ENCODE results near the gene BCL11A. TPM values are rescaled to one million over a fixed set of nuclear protein-coding genes. Genes with fewer than 3 reads are reported as not detected.

BCL11A gene
- total and polyA plus RNA-seq, 2 experiments from 2014 or later = 57.5 to 77.6 TPM

DNA sequence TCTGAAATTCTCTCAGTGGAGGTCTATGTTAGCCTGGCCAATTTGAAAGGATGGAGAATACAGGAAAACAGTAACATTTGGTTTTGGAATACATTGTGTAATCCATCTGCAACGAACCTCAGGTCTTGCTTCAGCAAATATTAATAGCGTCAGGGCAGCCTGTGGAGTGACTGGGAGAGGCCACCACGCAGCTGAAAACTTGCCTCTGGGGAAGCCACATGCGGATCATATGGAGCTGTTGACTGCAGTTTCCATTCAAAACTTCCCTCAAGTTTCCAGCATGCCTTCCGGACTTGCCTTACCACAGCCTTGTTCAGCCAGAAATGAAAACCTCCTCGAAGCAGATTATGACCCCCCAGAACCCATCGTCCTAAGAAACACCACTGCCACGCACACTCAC is 25.7 kb downstream of the BCL11A start:
- Histone ChIP-seq H3K27ac (ENCODE audit: low read depth) (no peak overlapping the region), H3K79me2 (replicated peaks; ENCODE audit: insufficient read depth) (peaks cover 100% of the 10 kb centered on the region), H4K20me1 (replicated peaks; ENCODE audit: insufficient read depth) (peaks cover 45% of the 10 kb centered on the region), H2AFZ (no peak overlapping the region), H3K4me1 (ENCODE audit: insufficient read depth) (peaks cover 88% of the 10 kb centered on the region), H3K27me3 (ENCODE audit: insufficient read depth) (no peaks in the 10 kb centered on the region), H3K4me2 (no peak overlapping the region), H3K4me3 (no peak overlapping the region), H3K9me2 (ENCODE audit: insufficient read depth) (no peaks in the 10 kb centered on the region), H3F3A (replicated peaks; ENCODE audit: low read depth) (no peaks in the 10 kb centered on the region), H3K36me3 (ENCODE audit: insufficient read depth) (0 out of 2 replicates have a peak, but pooled peaks cover 3% of the 10 kb centered on the region)
- H3K4me3 Mint-ChIP-seq = no peak overlapping the region
- no peak overlapping the region for H3K27ac Mint-ChIP-seq
- no peaks in the 10 kb centered on the region for H3K9me3 Mint-ChIP-seq
- DNase-seq (ENCODE audit: low spot score) = no peak
- no peak for TF ChIP-seq EZH2phosphoT487 (IDR thresholded peaks at IDR 0.05; ENCODE audit: unreplicated experiment)
- H3K27me3 Mint-ChIP-seq (ENCODE audit: insufficient read depth, low read depth, poor library complexity) = peaks cover 9% of the 10 kb centered on the region
- H3K4me1 Mint-ChIP-seq = peaks cover 95% of the 10 kb centered on the region
- H3K36me3 Mint-ChIP-seq (ENCODE audit: low read depth) = peaks cover 14% of the 10 kb centered on the region
- ATAC-seq = no peak

DNA sequence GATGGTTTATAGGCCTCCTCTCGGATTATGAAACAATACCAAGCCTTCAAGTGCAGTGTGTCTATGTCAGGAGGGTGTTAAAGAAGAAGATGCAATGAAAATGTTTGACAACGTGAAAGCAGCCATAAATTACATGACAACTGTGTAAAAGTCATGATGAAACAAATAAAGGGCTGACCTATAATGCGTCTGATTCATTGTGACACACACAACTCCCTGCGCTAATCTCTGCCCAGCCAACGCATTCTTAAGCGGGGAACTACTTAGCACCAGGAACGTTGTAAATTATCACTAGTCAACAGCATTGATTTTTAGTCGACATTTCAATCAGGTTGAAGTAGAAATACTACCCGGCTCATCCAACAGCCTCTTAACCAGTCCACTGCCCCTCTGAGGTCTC is 26.8 kb downstream of the BCL11A start:
- Mint-ChIP-seq H3K9me3 (no peaks in the 10 kb centered on the region), H3K4me1 (peaks cover 95% of the 10 kb centered on the region), H3K27me3 (ENCODE audit: insufficient read depth, low read depth, poor library complexity) (peaks cover 6% of the 10 kb centered on the region), H3K27ac (no peak overlapping the region), H3K36me3 (ENCODE audit: low read depth) (peaks cover 17% of the 10 kb centered on the region), H3K4me3 (no peak overlapping the region)
- Histone ChIP-seq H3K27me3 (ENCODE audit: insufficient read depth) (no peaks in the 10 kb centered on the region), H4K20me1 (replicated peaks; ENCODE audit: insufficient read depth) (peaks cover 46% of the 10 kb centered on the region), H3K36me3 (ENCODE audit: insufficient read depth) (0 out of 2 replicates have a peak, but pooled peaks cover 3% of the 10 kb centered on the region), H3K79me2 (replicated peaks; ENCODE audit: insufficient read depth) (peaks cover 100% of the 10 kb centered on the region), H3K9me2 (ENCODE audit: insufficient read depth) (no peaks in the 10 kb centered on the region), H2AFZ (no peak overlapping the region), H3K4me1 (ENCODE audit: insufficient read depth) (peaks cover 86% of the 10 kb centered on the region), H3K27ac (ENCODE audit: low read depth) (no peak overlapping the region), H3F3A (replicated peaks; ENCODE audit: low read depth) (no peaks in the 10 kb centered on the region), H3K4me3 (no peak overlapping the region), H3K4me2 (no peak overlapping the region)
- ATAC-seq (no peak), DNase-seq (ENCODE audit: low spot score) (no peak)
- TF ChIP-seq, protein P1, sequence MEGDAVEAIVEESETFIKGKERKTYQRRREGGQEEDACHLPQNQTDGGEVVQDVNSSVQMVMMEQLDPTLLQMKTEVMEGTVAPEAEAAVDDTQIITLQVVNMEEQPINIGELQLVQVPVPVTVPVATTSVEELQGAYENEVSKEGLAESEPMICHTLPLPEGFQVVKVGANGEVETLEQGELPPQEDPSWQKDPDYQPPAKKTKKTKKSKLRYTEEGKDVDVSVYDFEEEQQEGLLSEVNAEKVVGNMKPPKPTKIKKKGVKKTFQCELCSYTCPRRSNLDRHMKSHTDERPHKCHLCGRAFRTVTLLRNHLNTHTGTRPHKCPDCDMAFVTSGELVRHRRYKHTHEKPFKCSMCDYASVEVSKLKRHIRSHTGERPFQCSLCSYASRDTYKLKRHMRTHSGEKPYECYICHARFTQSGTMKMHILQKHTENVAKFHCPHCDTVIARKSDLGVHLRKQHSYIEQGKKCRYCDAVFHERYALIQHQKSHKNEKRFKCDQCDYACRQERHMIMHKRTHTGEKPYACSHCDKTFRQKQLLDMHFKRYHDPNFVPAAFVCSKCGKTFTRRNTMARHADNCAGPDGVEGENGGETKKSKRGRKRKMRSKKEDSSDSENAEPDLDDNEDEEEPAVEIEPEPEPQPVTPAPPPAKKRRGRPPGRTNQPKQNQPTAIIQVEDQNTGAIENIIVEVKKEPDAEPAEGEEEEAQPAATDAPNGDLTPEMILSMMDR (conservative IDR thresholded peaks at IDR 0.05; ENCODE audit: low read depth in 2 of 2) = no peak
- TF ChIP-seq, protein P2, sequence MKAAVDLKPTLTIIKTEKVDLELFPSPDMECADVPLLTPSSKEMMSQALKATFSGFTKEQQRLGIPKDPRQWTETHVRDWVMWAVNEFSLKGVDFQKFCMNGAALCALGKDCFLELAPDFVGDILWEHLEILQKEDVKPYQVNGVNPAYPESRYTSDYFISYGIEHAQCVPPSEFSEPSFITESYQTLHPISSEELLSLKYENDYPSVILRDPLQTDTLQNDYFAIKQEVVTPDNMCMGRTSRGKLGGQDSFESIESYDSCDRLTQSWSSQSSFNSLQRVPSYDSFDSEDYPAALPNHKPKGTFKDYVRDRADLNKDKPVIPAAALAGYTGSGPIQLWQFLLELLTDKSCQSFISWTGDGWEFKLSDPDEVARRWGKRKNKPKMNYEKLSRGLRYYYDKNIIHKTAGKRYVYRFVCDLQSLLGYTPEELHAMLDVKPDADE (IDR thresholded peaks at IDR 0.05) = no peak
- TF ChIP-seq ZNF331 (CRISPR knock-in tag; IDR thresholded peaks at IDR 0.05; ENCODE audit: low read depth) (no peak), JUNB (IDR thresholded peaks at IDR 0.05; ENCODE audit: unreplicated experiment) (no peak), NANOG (IDR thresholded peaks at IDR 0.05; ENCODE audit: borderline replicate concordance) (no peak), CREB1 (CRISPR knock-in tag; IDR thresholded peaks at IDR 0.05; ENCODE audit: low read depth) (no peak), STAT1 (IDR thresholded peaks at IDR 0.05; ENCODE audit: unreplicated experiment) (no peak)
- TF ChIP-seq, protein P3, sequence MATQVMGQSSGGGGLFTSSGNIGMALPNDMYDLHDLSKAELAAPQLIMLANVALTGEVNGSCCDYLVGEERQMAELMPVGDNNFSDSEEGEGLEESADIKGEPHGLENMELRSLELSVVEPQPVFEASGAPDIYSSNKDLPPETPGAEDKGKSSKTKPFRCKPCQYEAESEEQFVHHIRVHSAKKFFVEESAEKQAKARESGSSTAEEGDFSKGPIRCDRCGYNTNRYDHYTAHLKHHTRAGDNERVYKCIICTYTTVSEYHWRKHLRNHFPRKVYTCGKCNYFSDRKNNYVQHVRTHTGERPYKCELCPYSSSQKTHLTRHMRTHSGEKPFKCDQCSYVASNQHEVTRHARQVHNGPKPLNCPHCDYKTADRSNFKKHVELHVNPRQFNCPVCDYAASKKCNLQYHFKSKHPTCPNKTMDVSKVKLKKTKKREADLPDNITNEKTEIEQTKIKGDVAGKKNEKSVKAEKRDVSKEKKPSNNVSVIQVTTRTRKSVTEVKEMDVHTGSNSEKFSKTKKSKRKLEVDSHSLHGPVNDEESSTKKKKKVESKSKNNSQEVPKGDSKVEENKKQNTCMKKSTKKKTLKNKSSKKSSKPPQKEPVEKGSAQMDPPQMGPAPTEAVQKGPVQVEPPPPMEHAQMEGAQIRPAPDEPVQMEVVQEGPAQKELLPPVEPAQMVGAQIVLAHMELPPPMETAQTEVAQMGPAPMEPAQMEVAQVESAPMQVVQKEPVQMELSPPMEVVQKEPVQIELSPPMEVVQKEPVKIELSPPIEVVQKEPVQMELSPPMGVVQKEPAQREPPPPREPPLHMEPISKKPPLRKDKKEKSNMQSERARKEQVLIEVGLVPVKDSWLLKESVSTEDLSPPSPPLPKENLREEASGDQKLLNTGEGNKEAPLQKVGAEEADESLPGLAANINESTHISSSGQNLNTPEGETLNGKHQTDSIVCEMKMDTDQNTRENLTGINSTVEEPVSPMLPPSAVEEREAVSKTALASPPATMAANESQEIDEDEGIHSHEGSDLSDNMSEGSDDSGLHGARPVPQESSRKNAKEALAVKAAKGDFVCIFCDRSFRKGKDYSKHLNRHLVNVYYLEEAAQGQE (IDR thresholded peaks at IDR 0.05; ENCODE audit: unreplicated experiment) = no peak
- TF ChIP-seq, protein P4, sequence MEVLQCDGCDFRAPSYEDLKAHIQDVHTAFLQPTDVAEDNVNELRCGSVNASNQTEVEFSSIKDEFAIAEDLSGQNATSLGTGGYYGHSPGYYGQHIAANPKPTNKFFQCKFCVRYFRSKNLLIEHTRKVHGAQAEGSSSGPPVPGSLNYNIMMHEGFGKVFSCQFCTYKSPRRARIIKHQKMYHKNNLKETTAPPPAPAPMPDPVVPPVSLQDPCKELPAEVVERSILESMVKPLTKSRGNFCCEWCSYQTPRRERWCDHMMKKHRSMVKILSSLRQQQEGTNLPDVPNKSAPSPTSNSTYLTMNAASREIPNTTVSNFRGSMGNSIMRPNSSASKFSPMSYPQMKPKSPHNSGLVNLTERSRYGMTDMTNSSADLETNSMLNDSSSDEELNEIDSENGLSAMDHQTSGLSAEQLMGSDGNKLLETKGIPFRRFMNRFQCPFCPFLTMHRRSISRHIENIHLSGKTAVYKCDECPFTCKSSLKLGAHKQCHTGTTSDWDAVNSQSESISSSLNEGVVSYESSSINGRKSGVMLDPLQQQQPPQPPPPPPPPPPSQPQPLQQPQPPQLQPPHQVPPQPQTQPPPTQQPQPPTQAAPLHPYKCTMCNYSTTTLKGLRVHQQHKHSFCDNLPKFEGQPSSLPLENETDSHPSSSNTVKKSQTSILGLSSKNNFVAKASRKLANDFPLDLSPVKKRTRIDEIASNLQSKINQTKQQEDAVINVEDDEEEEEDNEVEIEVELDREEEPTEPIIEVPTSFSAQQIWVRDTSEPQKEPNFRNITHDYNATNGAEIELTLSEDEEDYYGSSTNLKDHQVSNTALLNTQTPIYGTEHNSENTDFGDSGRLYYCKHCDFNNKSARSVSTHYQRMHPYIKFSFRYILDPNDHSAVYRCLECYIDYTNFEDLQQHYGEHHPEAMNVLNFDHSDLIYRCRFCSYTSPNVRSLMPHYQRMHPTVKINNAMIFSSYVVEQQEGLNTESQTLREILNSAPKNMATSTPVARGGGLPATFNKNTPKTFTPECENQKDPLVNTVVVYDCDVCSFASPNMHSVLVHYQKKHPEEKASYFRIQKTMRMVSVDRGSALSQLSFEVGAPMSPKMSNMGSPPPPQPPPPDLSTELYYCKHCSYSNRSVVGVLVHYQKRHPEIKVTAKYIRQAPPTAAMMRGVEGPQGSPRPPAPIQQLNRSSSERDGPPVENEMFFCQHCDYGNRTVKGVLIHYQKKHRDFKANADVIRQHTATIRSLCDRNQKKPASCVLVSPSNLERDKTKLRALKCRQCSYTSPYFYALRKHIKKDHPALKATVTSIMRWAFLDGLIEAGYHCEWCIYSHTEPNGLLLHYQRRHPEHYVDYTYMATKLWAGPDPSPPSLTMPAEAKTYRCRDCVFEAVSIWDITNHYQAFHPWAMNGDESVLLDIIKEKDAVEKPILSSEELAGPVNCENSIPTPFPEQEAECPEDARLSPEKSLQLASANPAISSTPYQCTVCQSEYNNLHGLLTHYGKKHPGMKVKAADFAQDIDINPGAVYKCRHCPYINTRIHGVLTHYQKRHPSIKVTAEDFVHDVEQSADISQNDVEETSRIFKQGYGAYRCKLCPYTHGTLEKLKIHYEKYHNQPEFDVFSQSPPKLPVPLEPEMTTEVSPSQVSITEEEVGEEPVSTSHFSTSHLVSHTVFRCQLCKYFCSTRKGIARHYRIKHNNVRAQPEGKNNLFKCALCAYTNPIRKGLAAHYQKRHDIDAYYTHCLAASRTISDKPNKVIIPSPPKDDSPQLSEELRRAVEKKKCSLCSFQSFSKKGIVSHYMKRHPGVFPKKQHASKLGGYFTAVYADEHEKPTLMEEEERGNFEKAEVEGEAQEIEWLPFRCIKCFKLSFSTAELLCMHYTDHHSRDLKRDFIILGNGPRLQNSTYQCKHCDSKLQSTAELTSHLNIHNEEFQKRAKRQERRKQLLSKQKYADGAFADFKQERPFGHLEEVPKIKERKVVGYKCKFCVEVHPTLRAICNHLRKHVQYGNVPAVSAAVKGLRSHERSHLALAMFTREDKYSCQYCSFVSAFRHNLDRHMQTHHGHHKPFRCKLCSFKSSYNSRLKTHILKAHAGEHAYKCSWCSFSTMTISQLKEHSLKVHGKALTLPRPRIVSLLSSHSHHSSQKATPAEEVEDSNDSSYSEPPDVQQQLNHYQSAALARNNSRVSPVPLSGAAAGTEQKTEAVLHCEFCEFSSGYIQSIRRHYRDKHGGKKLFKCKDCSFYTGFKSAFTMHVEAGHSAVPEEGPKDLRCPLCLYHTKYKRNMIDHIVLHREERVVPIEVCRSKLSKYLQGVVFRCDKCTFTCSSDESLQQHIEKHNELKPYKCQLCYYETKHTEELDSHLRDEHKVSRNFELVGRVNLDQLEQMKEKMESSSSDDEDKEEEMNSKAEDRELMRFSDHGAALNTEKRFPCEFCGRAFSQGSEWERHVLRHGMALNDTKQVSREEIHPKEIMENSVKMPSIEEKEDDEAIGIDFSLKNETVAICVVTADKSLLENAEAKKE (CRISPR knock-in tag; IDR thresholded peaks at IDR 0.05) = no peak

Data from GM23338 (cell line).